ENCODE results near the gene SUCLG2.

GRCh38 chr3:67361770-67362169 lies 292.6 kb downstream of the SUCLG2 start:
- TF ChIP-seq, protein P1, sequence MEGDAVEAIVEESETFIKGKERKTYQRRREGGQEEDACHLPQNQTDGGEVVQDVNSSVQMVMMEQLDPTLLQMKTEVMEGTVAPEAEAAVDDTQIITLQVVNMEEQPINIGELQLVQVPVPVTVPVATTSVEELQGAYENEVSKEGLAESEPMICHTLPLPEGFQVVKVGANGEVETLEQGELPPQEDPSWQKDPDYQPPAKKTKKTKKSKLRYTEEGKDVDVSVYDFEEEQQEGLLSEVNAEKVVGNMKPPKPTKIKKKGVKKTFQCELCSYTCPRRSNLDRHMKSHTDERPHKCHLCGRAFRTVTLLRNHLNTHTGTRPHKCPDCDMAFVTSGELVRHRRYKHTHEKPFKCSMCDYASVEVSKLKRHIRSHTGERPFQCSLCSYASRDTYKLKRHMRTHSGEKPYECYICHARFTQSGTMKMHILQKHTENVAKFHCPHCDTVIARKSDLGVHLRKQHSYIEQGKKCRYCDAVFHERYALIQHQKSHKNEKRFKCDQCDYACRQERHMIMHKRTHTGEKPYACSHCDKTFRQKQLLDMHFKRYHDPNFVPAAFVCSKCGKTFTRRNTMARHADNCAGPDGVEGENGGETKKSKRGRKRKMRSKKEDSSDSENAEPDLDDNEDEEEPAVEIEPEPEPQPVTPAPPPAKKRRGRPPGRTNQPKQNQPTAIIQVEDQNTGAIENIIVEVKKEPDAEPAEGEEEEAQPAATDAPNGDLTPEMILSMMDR (IDR thresholded peaks at IDR 0.05; ENCODE audit: insufficient read depth, low read depth, low read length): no peak
- no peak for TF ChIP-seq EZH2 (IDR thresholded peaks at IDR 0.05; ENCODE audit: insufficient read depth, low read length)
